ENCODE measurements around the gene IL16.

GRCh38 chr15:81322676-81323253 is 126.1 kb downstream of the IL16 start:
- TF ChIP-seq CTCF (conservative IDR thresholded peaks at IDR 0.05 in 1 of 2, IDR thresholded peaks at IDR 0.05 in 1 of 2; ENCODE audit: extremely low read depth in 1 of 2, insufficient read depth in 1 of 2, low read depth in 1 of 2, low read length in 2 of 2): no peak
- TF ChIP-seq EZH2 (IDR thresholded peaks at IDR 0.05; ENCODE audit: borderline replicate concordance, low read length): no peak

All from mammary epithelial cell (primary cell).